ENCODE measurements around the gene GRK3.

DNA sequence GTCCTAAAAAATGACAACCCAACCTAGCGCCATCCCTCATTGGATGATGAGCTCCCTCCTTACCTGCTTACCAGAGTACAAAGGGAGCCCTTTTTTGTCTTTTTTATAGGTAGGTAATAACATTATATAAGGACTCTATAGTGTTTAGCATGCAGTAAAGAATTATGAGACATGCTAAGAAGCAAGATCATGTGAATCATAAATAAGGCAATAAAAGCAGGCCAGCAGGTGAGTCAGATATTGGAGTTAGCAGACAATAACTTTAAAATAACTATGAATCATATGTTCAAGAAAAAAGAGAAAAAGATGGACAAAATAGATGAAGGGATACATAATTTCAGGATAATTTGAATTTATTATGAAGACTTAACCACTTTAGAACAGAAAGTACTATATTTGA lies 81.5 kb downstream of the GRK3 start:
- TF ChIP-seq, protein P1, sequence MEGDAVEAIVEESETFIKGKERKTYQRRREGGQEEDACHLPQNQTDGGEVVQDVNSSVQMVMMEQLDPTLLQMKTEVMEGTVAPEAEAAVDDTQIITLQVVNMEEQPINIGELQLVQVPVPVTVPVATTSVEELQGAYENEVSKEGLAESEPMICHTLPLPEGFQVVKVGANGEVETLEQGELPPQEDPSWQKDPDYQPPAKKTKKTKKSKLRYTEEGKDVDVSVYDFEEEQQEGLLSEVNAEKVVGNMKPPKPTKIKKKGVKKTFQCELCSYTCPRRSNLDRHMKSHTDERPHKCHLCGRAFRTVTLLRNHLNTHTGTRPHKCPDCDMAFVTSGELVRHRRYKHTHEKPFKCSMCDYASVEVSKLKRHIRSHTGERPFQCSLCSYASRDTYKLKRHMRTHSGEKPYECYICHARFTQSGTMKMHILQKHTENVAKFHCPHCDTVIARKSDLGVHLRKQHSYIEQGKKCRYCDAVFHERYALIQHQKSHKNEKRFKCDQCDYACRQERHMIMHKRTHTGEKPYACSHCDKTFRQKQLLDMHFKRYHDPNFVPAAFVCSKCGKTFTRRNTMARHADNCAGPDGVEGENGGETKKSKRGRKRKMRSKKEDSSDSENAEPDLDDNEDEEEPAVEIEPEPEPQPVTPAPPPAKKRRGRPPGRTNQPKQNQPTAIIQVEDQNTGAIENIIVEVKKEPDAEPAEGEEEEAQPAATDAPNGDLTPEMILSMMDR (conservative IDR thresholded peaks at IDR 0.05; ENCODE audit: low read depth, low read length) = no peak
- no peak for TF ChIP-seq EZH2 (IDR thresholded peaks at IDR 0.05; ENCODE audit: borderline replicate concordance, low read depth, low read length, poor library complexity, severe bottlenecking)

Measured in A673 (cell line).